OCI-LY3 (cell line): ENCODE measurements around the gene FGF5.

Source experiments
- EZH2phosphoT487 ChIP-seq: fragments of 200-600 bp; shearing (Covaris generic); IDR thresholded peaks from 2 replicates; pipeline ENCODE4 v1.6.1; 2018; ENCODE audit warnings: antibody characterized with exemption, mixed run types, low read depth
- TF ChIP-seq, protein P1 (sequence below): fragments of 200-600, 300-600 bp; sonication (generic); IDR thresholded peaks from 2 replicates; pipeline ENCODE4 v1.5.1; 2014; ENCODE audit warnings: antibody characterized with exemption, low read length, low read depth

GRCh38 chr4:80311130-80311529, 44.7 kb downstream of the FGF5 start:
- TF ChIP-seq, protein P1, sequence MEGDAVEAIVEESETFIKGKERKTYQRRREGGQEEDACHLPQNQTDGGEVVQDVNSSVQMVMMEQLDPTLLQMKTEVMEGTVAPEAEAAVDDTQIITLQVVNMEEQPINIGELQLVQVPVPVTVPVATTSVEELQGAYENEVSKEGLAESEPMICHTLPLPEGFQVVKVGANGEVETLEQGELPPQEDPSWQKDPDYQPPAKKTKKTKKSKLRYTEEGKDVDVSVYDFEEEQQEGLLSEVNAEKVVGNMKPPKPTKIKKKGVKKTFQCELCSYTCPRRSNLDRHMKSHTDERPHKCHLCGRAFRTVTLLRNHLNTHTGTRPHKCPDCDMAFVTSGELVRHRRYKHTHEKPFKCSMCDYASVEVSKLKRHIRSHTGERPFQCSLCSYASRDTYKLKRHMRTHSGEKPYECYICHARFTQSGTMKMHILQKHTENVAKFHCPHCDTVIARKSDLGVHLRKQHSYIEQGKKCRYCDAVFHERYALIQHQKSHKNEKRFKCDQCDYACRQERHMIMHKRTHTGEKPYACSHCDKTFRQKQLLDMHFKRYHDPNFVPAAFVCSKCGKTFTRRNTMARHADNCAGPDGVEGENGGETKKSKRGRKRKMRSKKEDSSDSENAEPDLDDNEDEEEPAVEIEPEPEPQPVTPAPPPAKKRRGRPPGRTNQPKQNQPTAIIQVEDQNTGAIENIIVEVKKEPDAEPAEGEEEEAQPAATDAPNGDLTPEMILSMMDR: no peak
- TF ChIP-seq EZH2phosphoT487: no peak
